ENCODE measurements around the gene ACIN1. TPM values are rescaled to one million over a fixed set of nuclear protein-coding genes. Genes with fewer than 3 reads are reported as not detected.

ACIN1 gene
- total and polyA plus RNA-seq, 2 of the 8 experiments (the other 6 are each of a cell fraction or from before 2014, with no cell fraction given): 132 to 233 TPM

- no peak overlapping the region for H2AFZ ChIP-seq (ENCODE audit: low read length)
- H3K9me3 ChIP-seq (ENCODE audit: insufficient read depth in 2 of 2, low read depth in 1 of 2, low read length in 1 of 2): no peaks in the 10 kb centered on the region
- no peak overlapping the region for H2BK20ac ChIP-seq (ENCODE audit: low read length)
- POLR2A ChIA-PET (ENCODE audit: partially characterized antibody): interaction anchor here (1.0 to 2.4 kb wide), 6 partner anchors 23 to 70 kb away, joined by 4 to 8 read pairs (median 5); partner anchors contain the start of gene AJUBA
- H4K20me1 ChIP-seq (replicated peaks in 1 of 2; ENCODE audit: control insufficient read depth in 1 of 2, insufficient read depth in 2 of 2, low read length in 2 of 2): peaks cover 0 to 2% of the 10 kb centered on the region in 2 experiments
- no peak overlapping the region for H3K4me3 ChIP-seq (ENCODE audit: extremely low read depth in 1 of 4, insufficient read depth in 2 of 4, low read depth in 3 of 4, low read length in 4 of 4)
- H4K91ac ChIP-seq (replicated peaks; ENCODE audit: insufficient read length, low read length): no peak overlapping the region
- DNase-seq (ENCODE audit: low read depth in 1 of 2, low spot score in 2 of 2) (no peak), FAIRE-seq (no peak)
- H3K4me1 ChIP-seq (replicated peaks in 1 of 4; ENCODE audit: control insufficient read depth in 3 of 4, insufficient read depth in 4 of 4, low read length in 3 of 4): peaks cover 0 to 13% (median 4%) of the 10 kb centered on the region in 4 experiments; a peak in 4 of 7 replicates
- H3K14ac ChIP-seq (ENCODE audit: insufficient read length): no peak overlapping the region
- no peak overlapping the region for H2BK5ac ChIP-seq (ENCODE audit: low read depth, low read length)
- H3K79me2 ChIP-seq (ENCODE audit: control insufficient read depth in 1 of 2, insufficient read depth in 2 of 2, low read length in 2 of 2): no peaks in the 10 kb centered on the region
- no peak overlapping the region for H3K23ac ChIP-seq (ENCODE audit: insufficient read length)
- no peak overlapping the region for H3K27ac ChIP-seq (ENCODE audit: low read depth, low read length)
- H2BK120ac ChIP-seq (replicated peaks; ENCODE audit: low read depth, low read length): no peak overlapping the region
- no peak overlapping the region for H3K4ac ChIP-seq (replicated peaks; ENCODE audit: insufficient read length, low read depth, low read length)
- 82% methylated on average over 3 of the region's 3 CpGs; no CpG with 5 or more reads in 1 of the 2 experiments for WGBS, 2 experiments (ENCODE audit: extremely low coverage in 1 of 2, insufficient coverage in 1 of 2, insufficient read length in 1 of 2, insufficient replicate concordance in 2 of 2, low coverage in 1 of 2, low lambda C conversion rate in 2 of 2, missing lambda C conversion rate in 1 of 2)
- no peaks in the 10 kb centered on the region for H3K79me1 ChIP-seq (ENCODE audit: low read depth, low read length)
- H2AK5ac ChIP-seq (ENCODE audit: low read depth, low read length): no peak overlapping the region
- H4K8ac ChIP-seq (ENCODE audit: extremely low read depth, insufficient read depth, low read length): no peak overlapping the region
- H3K9ac ChIP-seq (replicated peaks in 1 of 4; ENCODE audit: extremely low read depth in 1 of 4, low read depth in 3 of 4, low read length in 3 of 4): no peak overlapping the region
- no peak overlapping the region for H2BK12ac ChIP-seq (ENCODE audit: low read depth, low read length)
- H3K4me2 ChIP-seq (ENCODE audit: insufficient read depth in 1 of 2, low read depth in 2 of 2, low read length in 2 of 2): no peak overlapping the region
- no peak overlapping the region for H3K18ac ChIP-seq (ENCODE audit: extremely low read depth, low read length)
- no peaks in the 10 kb centered on the region; a peak in 1 of 7 replicates for H3K27me3 ChIP-seq (replicated peaks in 1 of 4; ENCODE audit: control insufficient read depth in 3 of 4, extremely low read depth in 1 of 4, insufficient read depth in 3 of 4, low read length in 3 of 4)
- CTCF ChIA-PET (ENCODE audit: partially characterized antibody): interaction anchor here (0.8 to 29.2 kb wide), 17 partner anchors 8 to 111 kb away, joined by 3 to 785 read pairs (median 5); partner anchors contain the start of genes AJUBA and PSMB11
- peaks cover 10% of the 10 kb centered on the region for H3K23me2 ChIP-seq (ENCODE audit: low read depth, low read length)
- peaks cover 0 to 10% (median 3%) of the 10 kb centered on the region in 4 experiments; a peak in 5 of 8 replicates for H3K36me3 ChIP-seq (ENCODE audit: control insufficient read depth in 2 of 4, insufficient read depth in 4 of 4, low read length in 3 of 4)
- no peak overlapping the region for H4K5ac ChIP-seq (ENCODE audit: insufficient read length, low read depth, low read length)
- H2BK15ac ChIP-seq (ENCODE audit: low read length): no peak overlapping the region
- no peak overlapping the region for H3K56ac ChIP-seq (replicated peaks; ENCODE audit: insufficient read length, low read depth, low read length)
Measured at GRCh38 chr14:23052671-23053070, 42.3 kb downstream of the ACIN1 start.
